OCI-LY1 (cell line): ENCODE measurements around the gene IRS1.

ENCODE experiments used
- H2AFZ ChIP-seq: fragments of 200-600 bp; sonication (generic), shearing (Covaris generic); 2 replicates; pipeline ENCODE4 v1.6.0; 2014; ENCODE audit warnings: antibody characterized with exemption, mild to moderate bottlenecking, low read length
- H3F3A ChIP-seq: fragments of 200-600 bp; sonication (generic), shearing (Covaris generic); 2 replicates; pipeline ENCODE4 v1.6.0; 2014; ENCODE audit warnings: mild to moderate bottlenecking, antibody characterized with exemption, low read length, moderate library complexity; ENCODE audit not compliant: insufficient read depth
- H3K27ac ChIP-seq: fragments of 200-600 bp; sonication (generic); 2 replicates; pipeline ENCODE4 v1.5.1; 2014; ENCODE audit warnings: low read length, mixed run types, mild to moderate bottlenecking, low read depth; ENCODE audit not compliant: poor library complexity, severe bottlenecking
- H3K27me3 ChIP-seq: fragments of 200-600 bp; sonication (generic); 2 replicates; pipeline ENCODE4 v1.6.0; 2014; ENCODE audit warnings: antibody characterized with exemption, mild to moderate bottlenecking, low read length, moderate library complexity; ENCODE audit not compliant: insufficient read depth
- H3K36me3 ChIP-seq: fragments of 200-600 bp; sonication (generic); 2 replicates; pipeline ENCODE4 v1.6.1; 2014; ENCODE audit warnings: mild to moderate bottlenecking, antibody characterized with exemption, low read length, moderate library complexity, mixed read lengths; ENCODE audit not compliant: insufficient read depth
- H3K4me1 ChIP-seq: fragments of 200-600 bp; sonication (generic); 2 replicates; pipeline ENCODE4 v1.5.1; 2014; ENCODE audit warnings: mild to moderate bottlenecking, low read length, moderate library complexity; ENCODE audit not compliant: insufficient read depth, severe bottlenecking
- H3K4me2 ChIP-seq: fragments of 200-600 bp; sonication (generic), shearing (Covaris generic); 2 replicates; pipeline ENCODE4 v1.6.1; 2014; ENCODE audit warnings: low read length
- H3K4me3 ChIP-seq: fragments of 200-600 bp; sonication (generic); 2 replicates; pipeline ENCODE4 v1.5.1; 2014; ENCODE audit warnings: low read length, low read depth, mild to moderate bottlenecking, mixed read lengths; ENCODE audit not compliant: poor library complexity, severe bottlenecking
- H3K79me2 ChIP-seq: fragments of 200-600 bp; shearing (Covaris generic); 2 replicates; pipeline ENCODE4 v1.6.1; 2016; ENCODE audit warnings: mixed run types, low read length, mixed read lengths; ENCODE audit not compliant: insufficient read depth
- H3K9ac ChIP-seq: fragments of 200-600 bp; sonication (generic), shearing (Covaris generic); 2 replicates; pipeline ENCODE4 v1.6.1; 2014; ENCODE audit warnings: mild to moderate bottlenecking, low read length, mixed read lengths
- H3K9me2 ChIP-seq: fragments of 200-600 bp; sonication (generic), shearing (Covaris generic); 2 replicates; pipeline ENCODE4 v1.6.1; 2014; ENCODE audit warnings: low read depth, mild to moderate bottlenecking, low read length, mixed read lengths
- H3K9me3 ChIP-seq: fragments of 200-600 bp; shearing (Covaris generic); 2 replicates; pipeline ENCODE4 v1.6.1; 2014; ENCODE audit warnings: low read length, mixed read lengths
- H4K20me1 ChIP-seq: fragments of 200-600 bp; sonication (generic), shearing (Covaris generic); 2 replicates; pipeline ENCODE4 v1.6.0; 2016; ENCODE audit warnings: mild to moderate bottlenecking, low read length; ENCODE audit not compliant: insufficient read depth
- CTCF ChIP-seq: fragments of 200-600 bp; sonication (generic), shearing (Covaris generic); IDR thresholded peaks from 2 replicates; pipeline ENCODE4 v1.5.1; 2017; ENCODE audit warnings: mild to moderate bottlenecking, antibody characterized with exemption, low read length, moderate library complexity, mixed read lengths
- EZH2 ChIP-seq: fragments of 200-600 bp; sonication (generic), shearing (Covaris generic); IDR thresholded peaks from 2 replicates; pipeline ENCODE4 v1.8.0; 2017; ENCODE audit warnings: borderline replicate concordance, mixed run types, mild to moderate bottlenecking, antibody characterized with exemption, low read length, moderate library complexity, mixed read lengths

IRS1 gene

DNA sequence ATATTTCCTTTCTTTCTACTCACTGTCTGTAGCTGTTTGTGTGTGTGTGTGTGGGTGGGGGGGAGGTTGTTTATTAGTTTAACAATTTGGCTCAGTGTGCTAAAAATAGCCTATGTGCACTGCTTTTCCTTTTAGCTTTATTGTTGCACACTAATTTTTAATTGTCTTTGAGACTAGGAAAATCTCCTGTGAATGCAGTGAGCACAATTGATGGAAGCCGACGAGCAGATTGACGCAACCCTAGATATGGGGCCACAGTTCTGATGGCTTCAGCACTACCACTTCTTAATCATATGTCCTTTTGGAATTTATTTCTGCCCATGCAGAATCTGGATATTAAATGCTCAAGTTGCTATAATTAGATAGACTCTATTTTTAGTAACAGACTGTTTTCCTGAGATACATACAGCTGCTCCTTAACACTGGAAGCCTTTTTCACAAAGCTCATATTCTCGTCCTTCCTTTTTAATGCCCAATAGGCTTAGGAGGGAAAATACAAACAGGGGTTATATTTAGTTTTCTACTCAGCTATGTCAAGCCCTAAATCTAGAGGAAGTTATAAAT, 109.1 kb downstream of the IRS1 start:
- Histone ChIP-seq H3K4me1 (no peaks in the 10 kb centered on the region), H3K4me2 (no peak overlapping the region), H3K27ac (no peak overlapping the region), H3K4me3 (no peak overlapping the region), H3K27me3 (no peaks in the 10 kb centered on the region), H3K79me2 (no peaks in the 10 kb centered on the region), H4K20me1 (no peaks in the 10 kb centered on the region), H3K36me3 (no peaks in the 10 kb centered on the region), H3K9me2 (no peaks in the 10 kb centered on the region), H3K9me3 (no peaks in the 10 kb centered on the region), H3F3A (no peaks in the 10 kb centered on the region), H3K9ac (no peak overlapping the region), H2AFZ (no peak overlapping the region)
- TF ChIP-seq CTCF (no peak), EZH2 (no peak)

- H3K4me3 ChIP-seq, result no peak overlapping the region
- no peaks in the 10 kb centered on the region for H3K79me2 ChIP-seq
- no peaks in the 10 kb centered on the region for H3K9me3 ChIP-seq
- no peak overlapping the region for H3K9ac ChIP-seq
- peaks cover 3% of the 10 kb centered on the region; the same call in 1 of the 2 replicates for H3K27me3 ChIP-seq
- H3K9me2 ChIP-seq, result no peaks in the 10 kb centered on the region
- TF ChIP-seq CTCF (no peak), EZH2 (no peak)
- H4K20me1 ChIP-seq, result no peaks in the 10 kb centered on the region
- no peak overlapping the region for H3K27ac ChIP-seq
- H2AFZ ChIP-seq, result no peak overlapping the region
- H3K4me1 ChIP-seq, result no peaks in the 10 kb centered on the region
- H3F3A ChIP-seq, result no peaks in the 10 kb centered on the region
- H3K36me3 ChIP-seq, result no peaks in the 10 kb centered on the region
- no peak overlapping the region for H3K4me2 ChIP-seq
These were observed 111.9 kb downstream of the IRS1 start for GRCh38 chr2:226687641-226688253.

- no peaks in the 10 kb centered on the region for H3F3A ChIP-seq
- no peak for TF ChIP-seq EZH2
These were observed 115.1 kb downstream of the IRS1 start for GRCh38 chr2:226684563-226684959.

More at GRCh38 chr2:226684563-226684959, 115.1 kb downstream of the IRS1 start:
- Histone ChIP-seq H3K4me3 (no peak overlapping the region), H3K4me1 (no peaks in the 10 kb centered on the region), H3K27ac (no peak overlapping the region), H3K4me2 (no peak overlapping the region), H3K9me2 (no peaks in the 10 kb centered on the region), H3K9ac (no peak overlapping the region), H3K79me2 (no peaks in the 10 kb centered on the region), H3K27me3 (peaks cover 3% of the 10 kb centered on the region; the same call in 1 of the 2 replicates), H4K20me1 (no peaks in the 10 kb centered on the region), H3K9me3 (no peaks in the 10 kb centered on the region), H2AFZ (no peak overlapping the region), H3K36me3 (no peaks in the 10 kb centered on the region)
